Tibial nerve (tissue), 4 donors: Measurements from ENCODE around the gene KRT3. TPM values are rescaled to one million over a fixed set of nuclear protein-coding genes. Genes with fewer than 3 reads are reported as not detected.

Experiments used
- DNase-seq, 2 donors: peaks; one replicate each; pipeline ENCODE4 v3.0.0-alpha.2; 2019; ENCODE audit warnings: low spot score in 2 of 2
- H3K27ac ChIP-seq, 4 donors: fragments of 200-600 bp; sonication (generic) in 3 of 4; one replicate each; pipeline ENCODE4 v1.5.1; 2017 to 2019; ENCODE audit warnings: mild to moderate bottlenecking in 1 of 4
- H3K27me3 ChIP-seq, 2 donors: fragments of 200-600 bp; sonication (generic) in 1 of 2; one replicate each; pipeline versions ENCODE4 v1.5.1 to v1.6.0; 2017 to 2019
- H3K36me3 ChIP-seq, 3 donors: fragments of 200-600 bp; sonication (generic); one replicate each; pipeline ENCODE4 v1.5.1; 2018 to 2019
- H3K4me1 ChIP-seq, 4 donors: fragments of 200-600 bp; sonication (generic) in 3 of 4; one replicate each; pipeline ENCODE4 v1.5.1; 2017 to 2019
- H3K4me3 ChIP-seq, 4 donors: fragments of 200-600 bp; sonication (generic) in 3 of 4; one replicate each; pipeline ENCODE4 v1.5.1; 2017 to 2019; ENCODE audit warnings: mild to moderate bottlenecking in 1 of 4, moderate library complexity in 1 of 4
- H3K9me3 ChIP-seq, 4 donors: fragments of 200-600 bp; sonication (generic) in 3 of 4; one replicate each; pipeline ENCODE4 v1.5.1; 2017 to 2019
- CTCF ChIP-seq, 5 experiments: fragments of 200-600 bp in 3 of 5; fragments of 450-650 bp in 2 of 5; sonication (generic) in 3 of 5; IDR thresholded peaks; one replicate each; pipeline ENCODE4 v1.5.1; 2016 to 2019; ENCODE audit warnings: antibody characterized with exemption in 5 of 5, mild to moderate bottlenecking in 3 of 5, moderate library complexity in 2 of 5
- EP300 ChIP-seq, 2 donors: sonication (generic); formaldehyde crosslinking; IDR thresholded peaks; one replicate each; pipeline ENCODE4 v1.6.1; 2017; ENCODE audit warnings: antibody characterized with exemption in 2 of 2, mild to moderate bottlenecking in 1 of 2
- POLR2A ChIP-seq, 2 donors: fragments of 450-650 bp; IDR thresholded peaks; one replicate each; pipeline ENCODE4 v1.6.1; 2017; ENCODE audit warnings: antibody characterized with exemption in 2 of 2, mild to moderate bottlenecking in 2 of 2, moderate library complexity in 2 of 2
- WGBS, 2 donors: methylation state at CpG; one replicate each; pipeline ENCODE4 v1.1.5; 2018; 5-methylcytosine and 5-hydroxymethylcytosine counted together
- total RNA-seq, 4 donors: library from RNA; depleted of rRNA; stranded (reverse); fragments of >200 nt; gene quantifications; one replicate each; pipeline ENCODE4 v1.1.0, GENCODE V29; 2016

KRT3 gene
- total RNA-seq, 4 donors from 2014 or later = not detected

DNA sequence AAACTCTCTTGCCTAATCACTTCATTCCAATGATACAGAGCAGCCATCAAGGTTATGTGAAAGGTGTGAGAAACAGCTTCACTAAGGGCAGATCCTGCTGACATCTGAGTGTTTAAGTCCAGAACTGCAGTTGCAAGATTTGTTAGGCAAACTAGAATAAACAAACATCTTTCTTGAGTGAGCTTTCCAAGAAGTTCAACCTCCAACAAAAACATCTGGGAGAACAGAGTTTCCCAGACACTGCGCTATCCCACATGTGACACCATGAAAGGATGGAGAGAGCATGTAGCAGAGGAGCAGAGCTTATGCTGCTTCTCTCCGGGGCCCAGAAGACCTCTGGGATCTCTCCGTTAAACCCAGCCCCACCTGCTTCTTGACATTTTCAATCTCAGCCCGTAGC lies 24.4 kb downstream of the KRT3 start:
- no peaks in the 10 kb centered on the region for H3K36me3 ChIP-seq
- H3K4me3 ChIP-seq = no peak overlapping the region
- no peaks in the 10 kb centered on the region for H3K4me1 ChIP-seq
- H3K27me3 ChIP-seq = no peaks in the 10 kb centered on the region
- no peak overlapping the region for H3K27ac ChIP-seq
- TF ChIP-seq POLR2A (IDR thresholded peaks at IDR 0.05) (no peak), CTCF (IDR thresholded peaks at IDR 0.05) (no peak), EP300 (IDR thresholded peaks at IDR 0.05) (no peak)
- H3K9me3 ChIP-seq = no peaks in the 10 kb centered on the region
- WGBS, 2 donors = 60 to 85% methylated on average over 4 of the region's 4 CpGs
- DNase-seq = no peak

GRCh38 chr12:52771088-52771487 lies 24.8 kb downstream of the KRT3 start:
- no peaks in the 10 kb centered on the region for H3K27me3 ChIP-seq
- H3K9me3 ChIP-seq = no peaks in the 10 kb centered on the region
- no peak overlapping the region for H3K27ac ChIP-seq
- H3K4me1 ChIP-seq = no peaks in the 10 kb centered on the region
- DNase-seq = no peak
- 81 to 88% methylated on average over 6 of the region's 6 CpGs for WGBS, 2 donors
- no peak overlapping the region for H3K4me3 ChIP-seq
- no peaks in the 10 kb centered on the region for H3K36me3 ChIP-seq
- no peak for TF ChIP-seq EP300 (IDR thresholded peaks at IDR 0.05)
- TF ChIP-seq CTCF (IDR thresholded peaks at IDR 0.05) = no peak
- no peak for TF ChIP-seq POLR2A (IDR thresholded peaks at IDR 0.05)

- TF ChIP-seq EP300 (IDR thresholded peaks at IDR 0.05) = no peak
- no peak for TF ChIP-seq POLR2A (IDR thresholded peaks at IDR 0.05)
- TF ChIP-seq CTCF (IDR thresholded peaks at IDR 0.05) = no peak
- Histone ChIP-seq H3K4me3 (no peak overlapping the region), H3K27ac (no peak overlapping the region), H3K36me3 (no peaks in the 10 kb centered on the region), H3K27me3 (no peaks in the 10 kb centered on the region), H3K4me1 (no peaks in the 10 kb centered on the region), H3K9me3 (no peaks in the 10 kb centered on the region)
- DNase-seq = no peak
Measured at GRCh38 chr12:52769946-52770345, 26.0 kb downstream of the KRT3 start.

GRCh38 chr12:52769354-52769753 lies 26.6 kb downstream of the KRT3 start:
- Histone ChIP-seq H3K9me3 (no peaks in the 10 kb centered on the region), H3K4me1 (no peaks in the 10 kb centered on the region), H3K36me3 (no peaks in the 10 kb centered on the region), H3K4me3 (no peak overlapping the region), H3K27ac (no peak overlapping the region), H3K27me3 (no peaks in the 10 kb centered on the region)
- WGBS, 2 donors = 45 to 81% methylated on average over 2 to 3 of the region's 3 CpGs
- TF ChIP-seq EP300 (IDR thresholded peaks at IDR 0.05) = no peak
- TF ChIP-seq CTCF (IDR thresholded peaks at IDR 0.05) = no peak
- TF ChIP-seq POLR2A (IDR thresholded peaks at IDR 0.05) = no peak
- DNase-seq = no peak

DNA sequence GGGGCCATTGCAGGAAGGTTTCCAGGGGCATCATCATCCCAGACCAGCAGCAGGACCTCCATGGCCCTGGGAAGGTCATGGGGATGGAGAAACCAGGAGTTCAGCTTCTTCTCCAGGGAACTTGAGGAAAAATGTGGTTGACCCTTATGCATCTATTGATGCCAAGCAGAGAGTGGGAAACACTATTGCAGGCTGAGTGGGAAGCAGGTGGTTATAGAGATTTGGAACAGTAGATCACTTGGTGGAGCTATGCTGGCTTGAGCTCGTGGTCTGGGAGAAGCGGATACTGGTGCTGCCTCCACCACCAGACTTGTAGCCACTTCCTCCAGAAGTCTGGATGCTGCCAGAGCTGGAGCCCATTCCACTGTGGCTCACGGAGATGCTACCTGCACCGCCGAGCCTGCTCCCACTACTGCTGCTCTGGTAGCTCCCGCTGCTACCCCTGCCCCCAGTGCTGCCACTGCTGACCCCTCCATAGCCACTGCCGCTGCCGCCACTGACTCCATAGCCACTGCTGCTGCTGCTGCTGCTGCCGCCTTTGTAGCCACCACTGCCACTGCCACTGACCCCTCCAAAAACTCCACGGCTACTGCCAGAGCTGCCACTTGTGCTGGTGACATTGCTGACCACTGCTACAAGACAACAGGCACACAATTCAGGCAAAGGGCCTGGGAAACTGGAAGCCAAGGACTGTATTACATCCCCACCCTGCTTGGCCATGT lies 27.3 kb downstream of the KRT3 start:
- no peak for DNase-seq
- Histone ChIP-seq H3K36me3 (no peaks in the 10 kb centered on the region), H3K4me3 (no peak overlapping the region), H3K9me3 (no peaks in the 10 kb centered on the region), H3K27me3 (no peaks in the 10 kb centered on the region), H3K27ac (no peak overlapping the region), H3K4me1 (no peaks in the 10 kb centered on the region)
- WGBS, 2 donors = 66 to 84% methylated on average over 8 to 10 of the region's 10 CpGs
- TF ChIP-seq EP300 (IDR thresholded peaks at IDR 0.05) = no peak
- TF ChIP-seq POLR2A (IDR thresholded peaks at IDR 0.05) = no peak
- no peak for TF ChIP-seq CTCF (IDR thresholded peaks at IDR 0.05)
